Measurements from ENCODE around the gene EID3. TPM values are rescaled to one million over a fixed set of nuclear protein-coding genes. Genes with fewer than 3 reads are reported as not detected.

The EID3 gene
- total and polyA plus RNA-seq, 2 donors (not counting 1 experiment from before 2014, with no cell fraction given), result 2.3 to 18.0 TPM

DNA sequence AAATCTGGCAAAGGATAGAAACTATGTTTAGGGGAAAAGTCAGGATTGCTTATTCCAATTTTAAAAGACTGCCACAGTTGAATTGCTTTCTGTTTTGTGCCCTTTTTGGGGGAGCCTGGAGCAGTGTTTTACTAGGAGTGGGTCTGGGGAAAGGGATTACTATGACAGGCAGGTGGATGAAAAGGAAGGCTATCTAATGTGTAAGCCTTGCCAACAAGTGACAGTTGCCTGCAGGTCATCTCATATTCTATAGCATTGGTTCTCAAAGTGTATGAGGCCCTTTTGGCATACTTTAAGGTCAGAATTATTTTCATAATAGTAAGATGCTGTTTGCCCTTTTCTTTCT is 4.1 kb downstream of the EID3 start:
- no peak for TF ChIP-seq EZH2 (IDR thresholded peaks at IDR 0.05; ENCODE audit: low read length, missing control alignments)
- TF ChIP-seq, protein P1, sequence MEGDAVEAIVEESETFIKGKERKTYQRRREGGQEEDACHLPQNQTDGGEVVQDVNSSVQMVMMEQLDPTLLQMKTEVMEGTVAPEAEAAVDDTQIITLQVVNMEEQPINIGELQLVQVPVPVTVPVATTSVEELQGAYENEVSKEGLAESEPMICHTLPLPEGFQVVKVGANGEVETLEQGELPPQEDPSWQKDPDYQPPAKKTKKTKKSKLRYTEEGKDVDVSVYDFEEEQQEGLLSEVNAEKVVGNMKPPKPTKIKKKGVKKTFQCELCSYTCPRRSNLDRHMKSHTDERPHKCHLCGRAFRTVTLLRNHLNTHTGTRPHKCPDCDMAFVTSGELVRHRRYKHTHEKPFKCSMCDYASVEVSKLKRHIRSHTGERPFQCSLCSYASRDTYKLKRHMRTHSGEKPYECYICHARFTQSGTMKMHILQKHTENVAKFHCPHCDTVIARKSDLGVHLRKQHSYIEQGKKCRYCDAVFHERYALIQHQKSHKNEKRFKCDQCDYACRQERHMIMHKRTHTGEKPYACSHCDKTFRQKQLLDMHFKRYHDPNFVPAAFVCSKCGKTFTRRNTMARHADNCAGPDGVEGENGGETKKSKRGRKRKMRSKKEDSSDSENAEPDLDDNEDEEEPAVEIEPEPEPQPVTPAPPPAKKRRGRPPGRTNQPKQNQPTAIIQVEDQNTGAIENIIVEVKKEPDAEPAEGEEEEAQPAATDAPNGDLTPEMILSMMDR (conservative IDR thresholded peaks at IDR 0.05 in 1 of 2, IDR thresholded peaks at IDR 0.05 in 1 of 2; ENCODE audit: low read depth in 1 of 2, low read length in 2 of 2), result no peak
- no peak overlapping the region for H3K27ac ChIP-seq (ENCODE audit: insufficient read depth, low read length)

DNA sequence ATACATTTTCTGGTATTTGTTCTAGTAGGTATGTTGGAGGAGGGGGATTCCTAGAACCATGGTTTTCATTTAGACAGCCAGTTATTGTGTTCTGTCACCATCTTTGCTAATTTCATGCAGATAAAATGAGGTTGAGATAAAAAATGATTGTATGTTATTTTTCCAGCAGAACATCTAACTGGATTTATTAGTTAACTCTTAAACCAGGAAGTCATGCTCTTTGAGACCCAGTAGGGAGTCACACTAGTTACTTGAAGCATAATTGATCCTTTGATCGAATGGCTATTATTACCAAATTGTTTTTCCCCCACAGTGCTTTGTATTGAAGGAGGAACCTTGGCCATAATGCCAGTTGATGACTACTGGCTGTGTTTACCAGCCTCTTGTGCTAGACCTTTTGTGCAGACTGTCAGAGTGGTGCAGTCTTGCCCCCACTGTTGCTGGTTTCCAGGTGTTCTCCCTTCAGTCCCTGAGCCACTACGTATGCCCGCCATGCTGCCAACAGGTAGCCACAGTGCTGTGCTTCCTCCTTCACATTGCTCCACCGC is 6.0 kb downstream of the EID3 start:
- Histone ChIP-seq H3K36me3 (ENCODE audit: control insufficient read depth, insufficient read depth, low read length) (peaks cover 12% of the 10 kb centered on the region), H3K9ac (ENCODE audit: insufficient read depth, low read length) (no peak overlapping the region), H2AFZ (ENCODE audit: low read length) (no peak overlapping the region), H3K4me1 (ENCODE audit: control insufficient read depth, extremely low read depth, insufficient read depth, low read length) (peaks cover 8% of the 10 kb centered on the region), H3K4me2 (ENCODE audit: extremely low read depth, insufficient read depth, low read length) (no peak overlapping the region), H3K4me3 (replicated peaks in 1 of 4; ENCODE audit: control extremely low read depth in 1 of 4, insufficient read depth in 1 of 4, low read depth in 3 of 4, low read length in 4 of 4) (no peak overlapping the region), H4K20me1 (ENCODE audit: control insufficient read depth, extremely low read depth, insufficient read depth, low read length) (peaks cover 16% of the 10 kb centered on the region), H3K79me2 (ENCODE audit: control insufficient read depth, insufficient read depth, low read length) (peaks cover 92% of the 10 kb centered on the region), H3K27me3 (ENCODE audit: control insufficient read depth, insufficient read depth, low read length) (no peaks in the 10 kb centered on the region), H3K9me3 (ENCODE audit: control insufficient read depth, insufficient read depth, low read depth, low read length) (no peaks in the 10 kb centered on the region), H3K27ac (ENCODE audit: insufficient read depth, low read length) (no peak overlapping the region)
- no peak for TF ChIP-seq EZH2 (IDR thresholded peaks at IDR 0.05; ENCODE audit: low read length, missing control alignments)
- TF ChIP-seq, protein P1 (conservative IDR thresholded peaks at IDR 0.05 in 1 of 2, IDR thresholded peaks at IDR 0.05 in 1 of 2; ENCODE audit: low read depth in 1 of 2, low read length in 2 of 2), result no peak
- no peak for DNase-seq (ENCODE audit: low read depth in 2 of 2)

More for the DNA sequence above, 4.1 kb downstream of the EID3 start:
- Histone ChIP-seq H4K20me1 (ENCODE audit: control insufficient read depth, extremely low read depth, insufficient read depth, low read length) (peaks cover 16% of the 10 kb centered on the region), H3K4me1 (ENCODE audit: control insufficient read depth, extremely low read depth, insufficient read depth, low read length) (peaks cover 11% of the 10 kb centered on the region), H3K4me2 (ENCODE audit: extremely low read depth, insufficient read depth, low read length) (no peak overlapping the region), H2AFZ (ENCODE audit: low read length) (no peak overlapping the region), H3K36me3 (ENCODE audit: control insufficient read depth, insufficient read depth, low read length) (peaks cover 6% of the 10 kb centered on the region), H3K27me3 (ENCODE audit: control insufficient read depth, insufficient read depth, low read length) (no peaks in the 10 kb centered on the region), H3K9me3 (ENCODE audit: control insufficient read depth, insufficient read depth, low read depth, low read length) (no peaks in the 10 kb centered on the region), H3K9ac (ENCODE audit: insufficient read depth, low read length) (no peak overlapping the region), H3K4me3 (replicated peaks in 1 of 4; ENCODE audit: control extremely low read depth in 1 of 4, insufficient read depth in 1 of 4, low read depth in 3 of 4, low read length in 4 of 4) (no peak overlapping the region), H3K79me2 (ENCODE audit: control insufficient read depth, insufficient read depth, low read length) (peaks cover 94% of the 10 kb centered on the region)
- DNase-seq (ENCODE audit: low read depth in 2 of 2), result no peak

DNA sequence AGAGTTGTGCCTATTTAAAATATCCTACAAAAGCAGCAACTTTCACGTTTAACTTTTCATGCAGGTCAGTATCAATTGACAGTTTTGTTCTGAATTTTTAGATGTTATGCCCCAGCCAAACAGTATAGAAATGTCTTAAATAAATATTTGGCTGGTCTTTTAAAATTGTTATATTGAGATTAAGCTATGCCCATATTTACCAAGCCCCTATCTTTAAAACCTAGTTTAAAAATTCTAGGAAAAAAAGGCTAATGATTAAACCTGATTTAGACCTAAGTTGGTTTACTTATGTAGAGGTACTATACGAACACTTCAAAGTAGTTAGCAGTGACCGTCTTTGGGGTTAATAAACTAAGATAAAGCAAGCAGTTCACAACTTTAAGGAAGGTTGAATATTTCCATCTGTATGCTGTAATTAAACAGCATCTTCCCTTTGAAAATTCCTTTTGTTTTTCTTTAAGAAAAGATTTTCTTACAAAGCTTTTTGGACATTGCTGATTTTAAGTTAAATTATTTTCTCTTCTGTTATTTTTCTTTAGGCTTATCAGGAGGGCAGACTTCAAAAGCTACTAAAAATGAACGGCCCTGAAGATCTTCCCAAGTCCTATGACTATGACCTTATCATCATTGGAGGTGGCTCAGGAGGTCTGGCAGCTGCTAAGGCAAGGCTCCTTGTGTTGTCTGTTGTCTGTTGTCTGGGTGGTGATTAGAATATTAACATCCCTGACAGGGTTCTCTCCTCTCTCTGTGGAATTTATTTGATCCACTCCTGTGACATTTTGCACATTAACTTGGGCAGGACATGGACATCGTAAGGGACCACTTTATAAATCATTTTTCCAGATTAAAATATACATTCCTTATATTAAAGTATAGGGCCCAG is 7.5 kb downstream of the EID3 start:
- no peak for DNase-seq (ENCODE audit: low read depth in 2 of 2)
- Histone ChIP-seq H3K27ac (ENCODE audit: insufficient read depth, low read length) (peak overlapping the region; percentile 10), H3K36me3 (ENCODE audit: control insufficient read depth, insufficient read depth, low read length) (peaks cover 15% of the 10 kb centered on the region), H3K4me2 (ENCODE audit: extremely low read depth, insufficient read depth, low read length) (no peak overlapping the region), H3K9ac (ENCODE audit: insufficient read depth, low read length) (no peak overlapping the region), H3K27me3 (ENCODE audit: control insufficient read depth, insufficient read depth, low read length) (no peaks in the 10 kb centered on the region), H3K4me3 (replicated peaks in 1 of 4; ENCODE audit: control extremely low read depth in 1 of 4, insufficient read depth in 1 of 4, low read depth in 3 of 4, low read length in 4 of 4) (no peak overlapping the region), H3K79me2 (ENCODE audit: control insufficient read depth, insufficient read depth, low read length) (peaks cover 87% of the 10 kb centered on the region), H3K4me1 (ENCODE audit: control insufficient read depth, extremely low read depth, insufficient read depth, low read length) (peaks cover 9% of the 10 kb centered on the region), H4K20me1 (ENCODE audit: control insufficient read depth, extremely low read depth, insufficient read depth, low read length) (peaks cover 12% of the 10 kb centered on the region), H3K9me3 (ENCODE audit: control insufficient read depth, insufficient read depth, low read depth, low read length) (no peaks in the 10 kb centered on the region), H2AFZ (ENCODE audit: low read length) (no peak overlapping the region)
- TF ChIP-seq, protein P1 (conservative IDR thresholded peaks at IDR 0.05 in 1 of 2, IDR thresholded peaks at IDR 0.05 in 1 of 2; ENCODE audit: low read depth in 1 of 2, low read length in 2 of 2), result no peak
- no peak for TF ChIP-seq EZH2 (IDR thresholded peaks at IDR 0.05; ENCODE audit: low read length, missing control alignments)

All from fibroblast of lung (primary cell).